ENCODE results near the gene LRFN4.

The LRFN4 gene

DNA sequence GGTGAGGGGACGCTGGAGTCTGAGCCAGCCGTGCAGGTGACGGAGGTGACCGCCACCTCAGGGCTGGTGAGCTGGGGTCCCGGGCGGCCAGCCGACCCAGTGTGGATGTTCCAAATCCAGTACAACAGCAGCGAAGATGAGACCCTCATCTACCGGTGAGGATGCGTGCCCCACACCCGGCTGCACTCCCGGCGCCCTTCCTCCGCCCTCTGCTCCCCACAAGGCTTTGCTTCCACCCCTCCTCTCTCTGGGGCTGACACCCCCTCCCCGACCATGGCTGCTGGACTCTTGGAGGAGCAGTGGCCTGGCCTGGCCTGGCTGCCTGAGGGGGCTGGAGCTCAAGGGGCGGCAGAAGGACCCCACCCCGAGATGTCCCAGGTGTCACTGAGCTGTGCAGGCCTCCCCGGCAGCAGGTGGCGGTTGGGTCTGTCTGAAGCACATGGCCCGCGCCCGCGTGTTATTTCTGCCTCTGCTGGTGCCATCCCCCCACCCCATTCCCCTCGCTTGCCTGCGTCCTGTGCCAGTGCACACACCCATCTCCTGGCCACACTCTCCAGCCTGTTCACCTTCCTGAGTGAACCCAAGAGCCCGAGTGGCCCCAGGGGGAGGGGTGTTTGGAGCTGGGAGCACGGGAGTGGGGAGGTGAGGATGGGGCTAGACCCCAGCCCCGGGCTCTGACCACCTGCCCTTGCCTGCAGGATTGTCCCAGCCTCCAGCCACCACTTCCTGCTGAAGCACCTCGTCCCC, 2.2 kb downstream of the LRFN4 start:
- no peak for DNase-seq

DNA sequence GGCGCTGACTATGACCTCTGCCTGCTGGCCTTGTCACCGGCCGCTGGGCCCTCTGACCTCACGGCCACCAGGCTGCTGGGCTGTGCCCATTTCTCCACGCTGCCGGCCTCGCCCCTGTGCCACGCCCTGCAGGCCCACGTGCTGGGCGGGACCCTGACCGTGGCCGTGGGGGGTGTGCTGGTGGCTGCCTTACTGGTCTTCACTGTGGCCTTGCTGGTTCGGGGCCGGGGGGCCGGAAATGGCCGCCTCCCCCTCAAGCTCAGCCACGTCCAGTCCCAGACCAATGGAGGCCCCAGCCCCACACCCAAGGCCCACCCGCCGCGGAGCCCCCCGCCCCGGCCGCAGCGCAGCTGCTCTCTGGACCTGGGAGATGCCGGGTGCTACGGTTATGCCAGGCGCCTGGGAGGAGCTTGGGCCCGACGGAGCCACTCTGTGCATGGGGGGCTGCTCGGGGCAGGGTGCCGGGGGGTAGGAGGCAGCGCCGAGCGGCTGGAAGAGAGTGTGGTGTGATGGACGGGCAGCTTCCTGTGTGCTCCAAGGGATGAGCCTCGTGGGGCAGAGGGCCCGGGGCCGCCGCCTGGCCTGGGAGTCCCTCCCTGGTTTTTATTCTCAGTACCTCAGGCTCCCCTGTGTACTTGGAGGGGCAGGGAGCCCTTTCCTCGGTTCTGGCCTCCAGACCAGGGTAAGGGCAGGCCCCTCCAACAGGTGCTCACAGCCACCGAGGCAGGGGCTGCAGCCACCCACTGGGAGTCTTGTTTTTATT, 3.0 kb downstream of the LRFN4 start:
- DNase-seq, result no peak

DNA sequence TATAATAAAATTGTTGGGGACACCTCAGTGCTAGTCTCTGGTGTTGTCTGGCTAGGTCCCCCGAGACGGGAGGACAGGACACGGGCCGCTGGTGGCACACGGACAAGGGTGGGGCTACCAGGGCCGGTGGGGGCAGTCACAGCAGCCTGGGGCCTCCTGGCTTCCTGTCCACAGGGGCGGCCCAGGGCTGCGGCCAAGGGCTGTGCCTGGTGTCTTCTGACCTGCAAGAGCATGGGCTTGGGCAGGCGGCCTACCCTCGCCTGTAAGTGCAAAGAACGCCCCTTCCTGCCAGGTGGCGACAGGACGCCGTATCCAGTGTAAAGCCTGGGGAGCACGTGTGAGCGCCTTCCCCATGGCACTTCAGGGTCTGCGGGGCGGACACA, 3.6 kb downstream of the LRFN4 start:
- no peak for DNase-seq

DNA sequence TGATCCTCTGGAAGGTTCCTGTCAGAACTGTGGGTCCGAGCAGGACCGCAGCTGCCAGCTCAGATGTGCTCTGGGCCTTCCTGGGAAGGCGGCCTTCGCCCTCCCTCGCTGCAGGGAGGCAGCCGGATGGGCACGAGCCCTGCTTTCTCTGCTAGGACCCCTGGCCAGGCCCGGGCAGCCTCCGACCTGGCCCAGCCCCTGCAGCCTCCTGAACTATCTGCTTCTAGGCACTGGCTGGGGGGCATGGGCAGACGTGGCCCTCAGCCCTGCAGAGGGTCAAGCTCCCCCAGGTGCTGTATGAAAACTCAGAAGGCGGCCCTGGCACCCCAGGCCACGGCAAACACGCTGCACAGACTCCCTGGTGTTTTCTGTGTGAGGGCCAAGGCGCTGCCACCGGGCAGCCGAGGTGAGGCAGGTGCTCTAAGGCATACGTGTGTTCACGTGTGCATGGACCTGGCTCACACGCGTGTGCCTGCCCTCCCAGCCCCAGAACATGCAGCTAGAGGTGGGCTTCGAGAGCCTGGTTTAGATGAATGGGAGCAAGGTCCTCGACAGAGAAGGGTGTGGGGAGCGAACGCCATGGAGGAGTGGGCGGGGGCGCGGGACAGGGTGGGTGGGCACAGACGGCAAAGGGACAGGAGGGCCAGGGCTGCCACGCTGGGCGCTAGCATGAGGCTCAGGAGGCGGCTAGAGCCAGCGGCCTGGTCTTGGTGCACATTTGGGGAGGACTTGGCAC, 4.3 kb downstream of the LRFN4 start:
- DNase-seq, result no peak

DNA sequence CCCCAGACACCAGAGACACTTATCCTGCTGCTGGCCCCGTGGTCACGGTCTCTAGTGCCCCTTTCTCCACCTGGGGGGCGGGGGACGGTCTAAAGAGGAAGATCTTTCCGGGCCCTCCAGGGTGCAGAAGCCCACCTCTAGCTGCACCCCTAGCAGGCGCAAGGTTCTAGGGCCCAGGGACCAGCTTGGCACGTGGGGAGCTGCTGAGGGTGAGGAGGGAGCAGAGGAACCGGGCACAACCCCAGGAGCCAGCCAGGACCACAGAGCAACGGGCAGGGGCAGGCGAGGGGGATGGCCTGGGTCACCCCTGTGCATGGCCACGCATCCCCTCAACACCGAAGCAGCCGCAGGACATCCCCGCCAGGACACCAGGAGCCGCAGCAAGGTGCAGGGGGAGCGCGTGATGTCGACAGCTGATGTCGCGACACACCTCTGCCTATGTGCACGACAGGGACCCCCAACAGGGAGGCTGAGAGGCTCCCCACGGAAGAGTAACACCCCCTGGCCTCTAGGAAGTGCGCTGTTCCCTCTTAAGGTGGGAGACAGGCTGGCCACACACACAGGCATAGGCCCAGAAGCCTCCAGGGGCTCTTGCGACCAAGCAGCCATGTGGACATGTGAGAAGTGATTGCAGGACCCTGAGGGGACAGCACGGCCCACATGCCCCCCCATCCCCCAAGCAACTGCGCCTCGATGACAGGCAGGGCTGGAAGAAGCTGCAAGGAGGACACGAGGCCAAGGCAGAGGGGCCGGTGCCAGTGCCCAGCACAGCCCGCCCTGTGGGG, 5.1 kb downstream of the LRFN4 start:
- DNase-seq, result no peak

DNA sequence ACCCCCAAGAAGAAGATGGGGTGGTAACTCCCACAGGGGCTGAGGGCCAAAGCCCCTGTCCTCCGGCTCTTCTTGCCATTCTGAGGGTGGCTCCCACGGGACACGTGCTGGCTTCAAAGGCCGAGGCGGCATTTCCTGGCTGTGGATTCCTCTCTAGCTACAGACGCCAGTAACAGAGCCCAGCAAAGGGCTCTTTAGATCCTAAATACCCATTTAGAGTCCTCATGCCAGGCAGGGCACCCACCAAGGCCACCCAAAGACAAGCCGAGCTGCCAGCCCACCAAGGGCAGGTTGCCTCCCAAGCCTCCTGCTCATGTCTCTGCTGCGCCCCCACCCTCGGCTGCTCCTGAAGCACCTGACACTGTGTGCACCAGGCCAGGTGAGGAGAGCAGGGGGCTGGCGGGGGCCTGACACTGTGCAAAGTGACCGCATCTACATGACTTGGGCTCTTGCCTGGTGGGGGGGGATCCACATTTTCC, 5.7 kb downstream of the LRFN4 start:
- DNase-seq, result no peak

DNA sequence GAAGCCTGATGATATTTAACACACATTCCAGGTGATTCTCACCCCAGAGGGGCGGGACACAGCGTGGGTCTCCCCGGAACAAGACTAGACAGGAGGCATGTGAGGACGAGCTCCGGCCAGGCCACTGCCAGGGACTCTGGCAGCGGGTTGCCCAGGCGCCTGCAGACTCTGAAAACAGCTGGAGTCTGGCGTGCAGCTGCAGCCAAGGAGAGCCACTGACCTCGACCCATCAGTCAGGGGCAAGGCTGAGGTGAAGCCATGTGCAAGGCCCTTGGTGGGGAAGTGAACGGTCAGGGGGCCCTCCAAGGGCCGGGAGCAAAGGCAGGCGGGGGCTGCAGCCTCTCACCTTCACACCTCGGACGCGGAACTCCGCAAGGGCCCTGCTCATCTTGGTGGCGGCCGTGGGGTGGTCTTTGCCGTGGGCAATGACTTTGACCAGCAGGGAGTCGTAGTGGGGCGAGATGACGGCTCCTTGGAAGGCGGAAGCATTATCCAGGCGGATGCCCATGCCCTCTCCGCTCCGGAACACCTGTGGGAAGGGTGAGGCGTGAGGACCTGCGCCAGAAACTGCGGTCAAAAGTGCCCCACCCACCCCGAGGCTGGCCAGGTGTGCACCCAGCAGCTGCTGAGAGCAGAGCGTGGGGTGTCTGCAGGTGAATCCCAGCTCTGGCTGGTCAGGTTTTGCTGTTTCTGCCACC, 6.7 kb downstream of the LRFN4 start:
- DNase-seq, result no peak

DNA sequence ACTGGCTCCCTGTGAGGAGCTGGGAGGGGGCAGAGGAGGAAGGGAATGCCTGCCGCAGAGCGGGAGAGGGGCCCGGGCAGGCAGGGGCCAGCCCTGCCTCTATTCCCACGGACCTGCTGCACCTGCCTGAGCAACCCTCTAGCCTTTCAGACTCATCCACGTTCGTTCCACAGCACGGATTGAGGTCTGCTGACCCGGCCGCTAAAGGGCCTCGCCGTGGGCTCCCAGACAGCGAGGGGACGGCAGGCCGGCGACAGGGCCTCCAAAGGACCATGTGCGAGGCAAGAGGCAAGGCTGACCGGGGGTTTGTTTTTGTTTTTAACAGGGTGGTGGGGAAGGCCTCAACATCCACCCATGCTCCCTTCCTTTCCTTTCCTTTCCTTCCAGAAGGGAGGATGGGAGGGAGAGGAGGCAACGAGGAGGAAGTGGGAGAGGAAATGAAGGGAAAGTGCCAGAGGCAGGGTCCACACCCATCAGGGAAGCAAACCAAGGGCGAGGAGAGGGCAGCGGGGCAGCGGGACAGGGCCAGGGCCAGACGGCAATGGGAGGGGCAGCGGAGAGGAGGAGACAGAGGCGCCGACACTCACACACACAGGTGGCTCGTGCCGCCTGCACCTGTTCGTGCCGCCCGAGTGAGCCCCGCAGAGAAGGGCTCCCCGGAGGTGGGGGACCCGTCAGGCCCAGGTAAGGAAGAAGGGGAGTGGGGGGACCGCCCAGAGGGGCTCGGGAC, 7.5 kb downstream of the LRFN4 start:
- DNase-seq, result no peak

DNA sequence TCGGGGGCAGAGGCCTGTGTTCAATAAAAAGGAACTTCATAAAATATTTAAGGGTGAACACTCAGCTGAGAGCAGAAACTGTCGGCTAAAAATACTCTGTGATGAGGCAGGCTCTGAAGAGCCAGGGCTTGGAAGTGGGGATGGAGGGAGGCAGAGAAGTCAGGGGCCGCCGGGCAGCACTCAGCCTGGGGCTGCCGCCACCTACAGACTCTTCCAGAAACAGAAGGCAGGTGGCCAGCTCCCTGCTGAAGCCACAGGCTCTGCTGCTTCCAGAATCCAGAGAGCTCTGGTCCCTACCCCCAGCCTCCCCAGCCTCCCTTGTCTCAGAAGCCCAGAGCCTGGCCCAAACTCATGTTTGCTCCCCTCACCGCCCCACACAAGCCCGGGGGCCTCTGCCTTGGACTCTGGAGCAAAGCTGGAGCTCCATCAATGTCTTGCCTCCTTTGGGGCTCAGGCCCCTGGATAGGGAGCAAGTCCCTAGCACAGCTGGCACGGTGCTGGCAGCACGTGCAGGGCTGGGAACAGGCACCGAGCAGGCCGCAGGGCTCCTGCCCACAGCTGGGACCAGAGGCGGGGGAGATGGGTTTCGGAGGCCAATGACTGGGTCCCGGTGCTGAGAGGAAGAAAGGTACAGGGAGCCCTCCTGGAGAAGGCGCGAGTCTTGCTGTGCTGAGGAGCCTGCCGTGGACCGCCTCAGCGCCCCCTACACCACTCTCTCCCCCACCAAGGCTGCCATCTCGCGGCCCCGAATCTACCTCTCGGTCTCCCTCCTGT, 8.2 kb downstream of the LRFN4 start:
- no peak for DNase-seq

DNA sequence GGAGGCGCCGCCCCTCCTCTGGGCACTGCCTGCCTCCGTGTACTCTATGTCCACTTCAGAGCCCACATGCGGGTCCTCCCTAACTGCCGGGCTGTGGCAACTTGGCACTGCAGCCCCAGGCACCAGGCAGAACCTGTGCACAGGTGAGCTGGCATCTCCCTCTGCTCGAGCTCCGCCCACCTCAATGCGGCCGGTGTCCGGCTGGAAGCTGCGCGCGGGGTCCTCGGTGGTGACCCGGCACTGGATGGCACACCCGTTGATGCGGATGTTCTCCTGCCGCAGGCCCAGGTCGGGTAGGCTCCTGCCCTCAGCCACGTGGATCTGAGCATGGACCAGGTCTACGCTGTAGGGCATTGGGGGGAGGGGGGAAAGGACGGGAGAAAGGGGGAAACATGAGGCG, 9.1 kb downstream of the LRFN4 start:
- DNase-seq, result no peak

DNA sequence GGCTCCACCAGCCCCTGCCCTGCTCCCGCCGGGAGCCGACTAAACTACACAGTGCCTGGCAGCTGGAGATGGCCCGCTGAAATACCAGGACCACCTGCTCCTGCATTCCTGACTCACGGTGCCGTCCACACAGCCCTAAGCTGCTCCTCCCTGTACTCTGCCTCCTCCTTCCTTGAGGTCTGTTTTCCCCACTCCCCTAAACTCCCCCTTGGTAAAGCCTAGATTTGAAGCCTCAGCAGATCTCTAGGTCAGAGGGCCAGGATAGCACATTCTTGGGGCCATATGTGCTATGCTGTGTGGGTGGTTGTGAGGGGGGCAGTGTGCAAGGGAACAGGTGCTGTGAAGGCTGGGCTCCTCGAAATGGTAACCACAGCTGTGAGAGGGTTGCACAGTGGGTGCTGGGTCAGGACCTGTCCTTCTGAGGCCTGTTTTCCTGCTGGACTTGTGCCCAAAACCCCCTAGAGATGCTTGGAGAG, 9.7 kb downstream of the LRFN4 start:
- DNase-seq, result no peak

DNA sequence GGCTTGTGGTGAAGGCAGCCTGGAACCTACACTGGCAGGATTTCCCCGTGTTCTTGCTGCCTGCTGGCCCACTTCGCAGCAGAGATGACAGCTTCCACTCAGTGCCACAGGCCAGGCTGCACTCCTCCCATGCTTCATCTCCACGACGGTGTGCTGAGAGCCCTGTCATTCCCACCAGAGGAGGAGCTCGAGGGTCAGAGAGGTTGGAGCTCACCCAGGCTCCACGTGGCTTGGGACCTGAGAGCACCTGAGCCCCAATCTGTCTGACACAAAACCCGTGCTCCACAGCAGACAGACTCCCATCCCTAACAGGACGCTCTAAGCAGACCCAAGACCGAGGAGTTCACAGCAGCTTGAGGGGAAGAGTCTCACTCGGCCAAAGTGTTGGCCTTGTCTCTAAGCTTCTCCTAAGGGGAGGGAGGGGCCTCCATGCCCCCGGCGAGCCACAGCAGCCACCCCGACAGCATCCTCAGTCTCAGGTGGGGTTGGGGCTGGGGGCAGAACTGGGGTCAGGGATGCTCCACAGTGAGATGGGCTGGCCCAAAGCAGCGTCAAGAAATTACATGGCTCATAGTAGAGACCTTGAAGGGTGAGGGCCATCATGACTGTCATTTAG, 10.7 kb downstream of the LRFN4 start:
- DNase-seq, result no peak

DNA sequence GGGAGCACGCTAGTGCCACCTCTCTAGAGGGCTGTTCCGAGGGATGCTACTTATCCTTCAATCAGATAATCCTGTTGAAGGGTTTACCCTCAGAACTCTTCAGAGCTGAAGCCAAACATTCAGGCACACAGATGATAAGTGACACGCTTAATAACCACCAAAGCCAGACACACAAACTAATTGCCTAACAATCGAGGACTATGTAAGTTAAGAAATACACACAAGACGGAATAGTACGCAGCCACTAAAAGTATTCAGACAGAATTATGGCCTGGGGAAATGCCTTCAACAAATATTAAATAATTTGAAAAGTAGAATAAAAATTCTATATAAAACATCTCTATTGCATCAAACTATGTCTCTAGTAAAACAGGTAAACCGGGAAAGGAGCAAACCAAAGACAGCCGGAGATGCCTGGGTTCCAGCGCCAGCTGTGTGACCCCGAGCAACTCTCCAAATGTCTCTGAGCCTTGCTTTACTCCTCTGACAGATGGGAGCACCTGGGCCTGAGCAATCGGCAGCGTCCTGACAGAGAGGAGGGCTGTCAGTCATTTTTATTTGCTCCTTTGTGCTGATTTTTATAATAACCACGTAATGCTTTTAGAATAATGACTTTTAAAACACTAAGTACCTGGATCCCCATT, 11.3 kb downstream of the LRFN4 start:
- no peak for DNase-seq

DNA sequence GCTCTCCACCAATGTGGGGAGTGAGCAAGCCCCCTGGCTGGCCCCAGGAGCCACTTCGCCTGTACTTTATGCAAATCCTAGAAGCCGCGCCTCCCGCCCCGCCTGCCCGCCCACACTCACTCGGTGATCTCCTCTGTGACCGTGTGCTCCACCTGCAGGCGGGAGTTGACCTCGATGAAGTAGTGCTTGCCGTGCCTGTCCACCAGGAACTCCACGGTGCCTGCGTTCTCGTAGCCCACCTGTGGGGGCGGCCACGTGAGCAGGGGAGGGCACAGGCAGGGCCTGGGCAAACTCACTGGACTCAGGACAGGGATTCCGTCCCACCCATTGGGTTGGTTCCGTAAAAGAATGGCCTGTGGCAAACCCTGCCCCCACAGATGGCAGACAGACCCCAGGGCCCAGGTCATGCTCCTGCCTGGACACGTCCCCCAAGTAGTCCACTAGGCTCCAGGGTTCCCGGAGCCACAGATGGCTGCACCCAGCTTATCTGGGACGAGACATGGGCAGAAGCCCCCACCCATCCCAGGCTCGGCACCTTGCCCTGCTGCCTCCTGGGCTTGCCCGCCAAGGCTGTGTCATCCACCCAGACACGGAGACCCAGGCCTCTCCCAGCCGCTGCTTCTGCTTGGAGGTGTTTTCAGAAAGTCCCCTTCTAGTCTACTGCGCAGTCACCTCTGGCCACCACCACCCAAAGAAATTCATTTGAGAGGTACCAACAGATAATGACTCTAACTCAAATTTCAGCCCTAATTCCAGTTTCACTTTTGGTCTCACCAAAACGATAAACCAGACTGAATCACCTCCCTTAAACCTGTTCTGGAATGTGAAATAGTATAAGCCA, 12.1 kb downstream of the LRFN4 start:
- DNase-seq, result peak; percentile 25

DNA sequence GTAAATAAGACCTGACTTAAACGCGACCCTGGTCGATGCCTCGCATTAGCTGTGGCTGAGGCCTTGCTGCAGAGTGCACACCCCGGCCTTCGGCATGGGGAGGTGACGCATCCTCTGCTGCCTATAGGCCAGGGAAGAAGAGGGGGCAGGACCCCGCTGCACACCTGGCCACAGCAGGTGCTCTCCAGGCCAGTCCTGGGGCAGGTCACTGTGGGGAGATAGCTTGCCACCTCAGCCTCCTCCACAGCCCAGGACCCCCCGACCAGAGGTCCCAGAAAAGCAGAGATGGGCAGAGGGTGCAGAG, 12.7 kb downstream of the LRFN4 start:
- DNase-seq, result no peak

DNA sequence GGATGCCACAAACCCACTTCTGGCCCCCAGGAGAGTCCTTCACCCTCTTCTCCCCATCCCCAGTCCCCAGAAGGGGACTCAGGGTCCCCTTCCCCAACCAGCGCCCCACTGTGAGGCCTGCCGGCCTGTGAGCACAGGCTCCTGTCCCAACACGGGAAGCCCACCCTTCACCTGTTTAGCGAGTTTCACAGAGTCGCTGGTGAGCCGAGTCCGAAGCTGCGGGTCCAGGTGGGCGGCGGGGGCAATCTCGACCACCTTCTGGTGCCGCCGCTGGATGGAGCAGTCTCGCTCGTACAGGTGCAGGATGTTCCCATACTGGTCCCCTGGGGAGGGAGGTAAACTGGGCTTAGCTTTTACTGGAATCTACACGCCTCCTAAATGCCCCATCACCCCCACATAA, 13.3 kb downstream of the LRFN4 start:
- DNase-seq, result no peak

DNA sequence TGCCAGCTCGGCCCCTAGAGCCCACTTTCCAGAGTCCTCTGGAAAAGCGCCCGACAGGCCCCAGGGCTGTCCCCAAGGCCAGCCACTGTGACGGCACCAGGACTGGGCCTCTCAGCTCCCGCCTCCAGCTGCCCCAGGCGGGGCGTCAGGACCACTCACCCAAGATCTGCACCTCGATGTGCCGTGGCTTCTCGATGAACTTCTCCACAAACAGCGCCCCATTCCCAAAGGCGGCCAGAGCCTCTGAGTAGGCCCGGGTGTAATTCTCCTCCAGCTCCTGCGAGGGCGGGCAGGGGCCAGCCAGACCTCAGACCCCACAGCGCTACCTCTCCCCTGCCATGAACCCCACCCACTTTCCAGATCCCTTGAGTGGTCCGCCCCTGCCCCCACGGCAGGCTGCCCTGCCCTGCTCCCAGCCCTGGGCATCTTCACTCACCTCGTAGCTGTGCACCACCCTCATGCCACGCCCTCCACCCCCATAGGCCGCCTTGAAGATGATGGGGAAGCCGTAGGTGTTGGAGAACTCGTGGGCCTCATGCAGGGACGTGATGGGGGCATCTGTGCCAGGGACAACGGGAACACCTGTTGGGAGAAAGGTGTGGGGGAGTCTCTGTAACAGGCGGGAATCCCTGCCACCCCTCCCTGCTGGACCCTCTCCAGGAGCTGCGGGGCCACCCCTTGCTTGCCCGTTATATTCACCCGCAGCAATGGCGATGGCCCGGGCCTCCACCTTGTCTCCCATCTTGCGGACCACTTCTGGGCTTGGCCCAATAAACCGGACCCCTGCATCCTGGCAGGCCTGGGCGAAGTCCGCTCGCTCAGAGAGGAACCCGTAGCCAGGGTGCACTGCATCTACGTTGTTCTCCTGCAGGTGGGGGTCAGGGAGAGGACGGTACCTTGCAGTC, 14.0 kb downstream of the LRFN4 start:
- no peak for DNase-seq

DNA sequence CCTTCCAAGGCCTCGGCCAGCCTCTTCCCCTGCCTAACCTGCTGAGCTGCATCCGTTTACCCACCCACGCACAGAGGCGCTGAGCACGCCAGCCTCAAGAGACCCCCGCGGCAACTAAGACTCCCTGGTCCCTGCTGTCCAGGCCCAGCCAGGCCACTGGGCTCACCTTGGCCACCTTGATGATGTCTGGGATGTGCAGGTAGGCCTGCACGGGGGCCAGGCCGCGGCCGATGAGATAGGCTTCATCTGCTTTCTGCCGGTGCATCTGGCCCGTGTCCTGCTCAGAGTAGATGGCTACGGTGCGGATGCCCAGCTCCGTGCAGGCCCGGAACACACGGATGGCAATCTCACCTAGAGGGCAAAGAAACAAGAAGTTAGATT, 14.6 kb downstream of the LRFN4 start:
- no peak for DNase-seq

All from fibroblast of skin of right biceps (primary cell).